Measurements from ENCODE around the gene STK17A. TPM values are rescaled to one million over a fixed set of nuclear protein-coding genes. Genes with fewer than 3 reads are reported as not detected.

STK17A gene
- total and polyA plus RNA-seq, 4 experiments from 2014 or later, result 118 to 168 (median 129) TPM

GRCh38 chr7:43628431-43628830 is 45.5 kb downstream of the STK17A start:
- Histone ChIP-seq H3K4me1 (ENCODE audit: insufficient read depth, low read length) (peaks cover 96% of the 10 kb centered on the region), H3K27ac (ENCODE audit: low read depth, low read length) (no peak overlapping the region), H3K9me3 (ENCODE audit: control insufficient read depth in 1 of 2, low read length in 2 of 2) (no peaks in the 10 kb centered on the region), H3K36me3 (ENCODE audit: insufficient read depth, low read length) (peaks cover 46% of the 10 kb centered on the region), H3K4me3 (ENCODE audit: low read length in 2 of 2) (no peak overlapping the region), H3K27me3 (ENCODE audit: insufficient read depth, low read length) (no peaks in the 10 kb centered on the region)
- H3K4me1 Mint-ChIP-seq, result peaks cover 30 to 96% (median 71%) of the 10 kb centered on the region in 4 donors
- H3K27ac Mint-ChIP-seq, result peak overlapping the region; percentile 44 to 89 (median 70)
- ChIA-PET CTCF (ENCODE audit: partially characterized antibody) (interaction anchor here (0.8 to 4.5 kb wide), 7 partner anchors 12 to 72 kb away, joined by 3 to 38 read pairs (median 5); partner anchors contain the start of gene STK17A), POLR2A (ENCODE audit: partially characterized antibody) (interaction anchor here (1.4 to 6.1 kb wide), 4 partner anchors 16 to 46 kb away, joined by 3 to 55 read pairs (median 11); partner anchors contain the start of gene STK17A)
- H3K36me3 Mint-ChIP-seq, result peaks cover 61 to 87% of the 10 kb centered on the region in 2 donors
- H3K4me3 Mint-ChIP-seq, result peak overlapping the region in 2 of 8 donors; percentile 1 to 35
- DNase-seq, result no peak
- no peaks in the 10 kb centered on the region for H3K27me3 Mint-ChIP-seq
- intact Hi-C loops (cut with micrococcal nuclease), result no loop called here
- no peaks in the 10 kb centered on the region for H3K9me3 Mint-ChIP-seq

- intact Hi-C loops (cut with micrococcal nuclease), result loop anchor here (1.0 kb wide), 1 partner anchor 209 kb away; no protein-coding TSS in a partner anchor
- Histone ChIP-seq H3K27ac (ENCODE audit: low read depth, low read length) (peak overlapping the region; percentile 36), H3K27me3 (ENCODE audit: insufficient read depth, low read length) (no peaks in the 10 kb centered on the region), H3K9me3 (ENCODE audit: control insufficient read depth in 1 of 2, low read length in 2 of 2) (no peaks in the 10 kb centered on the region), H3K4me3 (ENCODE audit: low read length in 2 of 2) (no peak overlapping the region), H3K4me1 (ENCODE audit: insufficient read depth, low read length) (peaks cover 95% of the 10 kb centered on the region), H3K36me3 (ENCODE audit: insufficient read depth, low read length) (peaks cover 45% of the 10 kb centered on the region)
- H3K4me1 Mint-ChIP-seq, result peaks cover 43 to 96% (median 69%) of the 10 kb centered on the region in 4 donors
- peak overlapping the region; percentile 8 to 90 (median 77) for H3K27ac Mint-ChIP-seq
- DNase-seq, result no peak
- H3K36me3 Mint-ChIP-seq, result peaks cover 60 to 83% of the 10 kb centered on the region in 2 donors
- ChIA-PET CTCF (ENCODE audit: partially characterized antibody) (interaction anchor here (0.8 to 4.5 kb wide), 6 partner anchors 9 to 47 kb away, joined by 3 to 38 read pairs (median 4); partner anchors contain the start of gene STK17A), POLR2A (ENCODE audit: partially characterized antibody) (interaction anchor here (1.2 to 6.1 kb wide), 8 partner anchors 9 to 47 kb away, joined by 3 to 55 read pairs (median 6); partner anchors contain the start of gene STK17A)
- no peaks in the 10 kb centered on the region for H3K27me3 Mint-ChIP-seq
- no peaks in the 10 kb centered on the region for H3K9me3 Mint-ChIP-seq
- peak overlapping the region in 2 of 8 donors; percentile 22 to 57 for H3K4me3 Mint-ChIP-seq
These were observed 46.9 kb downstream of the STK17A start for GRCh38 chr7:43629857-43630256.

GRCh38 chr7:43630482-43630881 is 47.6 kb downstream of the STK17A start:
- CTCF ChIA-PET (ENCODE audit: partially characterized antibody), result interaction anchor here (0.8 to 4.5 kb wide), 5 partner anchors 8 to 68 kb away, joined by 3 to 38 read pairs (median 4); partner anchors contain the start of gene STK17A
- peaks cover 46 to 94% (median 67%) of the 10 kb centered on the region in 4 donors for H3K4me1 Mint-ChIP-seq
- intact Hi-C loops (cut with micrococcal nuclease), result loop anchor here (1.0 kb wide), 1 partner anchor 209 kb away; no protein-coding TSS in a partner anchor
- H3K27me3 Mint-ChIP-seq, result no peaks in the 10 kb centered on the region
- POLR2A ChIA-PET (ENCODE audit: partially characterized antibody), result interaction anchor here (1.2 to 6.1 kb wide), 5 partner anchors 9 to 48 kb away, joined by 3 to 55 read pairs (median 9); partner anchors contain the start of gene STK17A
- no peaks in the 10 kb centered on the region for H3K27me3 ChIP-seq (ENCODE audit: insufficient read depth, low read length)
- H3K4me1 ChIP-seq (ENCODE audit: insufficient read depth, low read length), result peaks cover 93% of the 10 kb centered on the region
- peak overlapping the region; percentile 64 to 95 (median 82) for H3K27ac Mint-ChIP-seq
- H3K4me3 Mint-ChIP-seq, result peak overlapping the region in 4 of 8 donors; percentile 4 to 54 (median 20)
- peaks cover 44% of the 10 kb centered on the region for H3K36me3 ChIP-seq (ENCODE audit: insufficient read depth, low read length)
- DNase-seq, result no peak
- H3K9me3 Mint-ChIP-seq, result no peaks in the 10 kb centered on the region
- H3K36me3 Mint-ChIP-seq, result peaks cover 59 to 81% of the 10 kb centered on the region in 2 donors
- H3K9me3 ChIP-seq (ENCODE audit: control insufficient read depth in 1 of 2, low read length in 2 of 2), result no peaks in the 10 kb centered on the region
- no peak overlapping the region for H3K27ac ChIP-seq (ENCODE audit: low read depth, low read length)
- no peak overlapping the region for H3K4me3 ChIP-seq (ENCODE audit: low read length in 2 of 2)

- Mint-ChIP-seq H3K27me3 (no peaks in the 10 kb centered on the region), H3K27ac (peak overlapping the region; percentile 70 to 95 (median 90)), H3K4me1 (peaks cover 56 to 94% (median 62%) of the 10 kb centered on the region in 4 donors), H3K9me3 (no peaks in the 10 kb centered on the region), H3K36me3 (peaks cover 54 to 80% of the 10 kb centered on the region in 2 donors), H3K4me3 (peak overlapping the region in 7 of 8 donors; percentile 0 to 49 (median 29))
- Histone ChIP-seq H3K4me3 (ENCODE audit: low read length in 2 of 2) (no peak overlapping the region), H3K36me3 (ENCODE audit: insufficient read depth, low read length) (peaks cover 41% of the 10 kb centered on the region), H3K9me3 (ENCODE audit: control insufficient read depth in 1 of 2, low read length in 2 of 2) (no peaks in the 10 kb centered on the region), H3K4me1 (ENCODE audit: insufficient read depth, low read length) (peaks cover 93% of the 10 kb centered on the region), H3K27me3 (ENCODE audit: insufficient read depth, low read length) (no peaks in the 10 kb centered on the region), H3K27ac (ENCODE audit: low read depth, low read length) (no peak overlapping the region)
- intact Hi-C loops (cut with micrococcal nuclease), result no loop called here
- DNase-seq, result no peak
- POLR2A ChIA-PET (ENCODE audit: partially characterized antibody), result interaction anchor here (0.7 to 10.5 kb wide), 5 partner anchors 10 to 49 kb away, joined by 3 to 143 read pairs (median 3); partner anchors contain the start of gene STK17A
- CTCF ChIA-PET (ENCODE audit: partially characterized antibody), result interaction anchor here (1.2 kb wide), 1 partner anchor 67 kb away, joined by 3 read pairs; no protein-coding TSS in a partner anchor
These were observed 48.7 kb downstream of the STK17A start for GRCh38 chr7:43631559-43631958.

GRCh38 chr7:43632746-43633145 is 49.8 kb downstream of the STK17A start:
- Mint-ChIP-seq H3K27ac (peak overlapping the region; percentile 70 to 95 (median 89)), H3K27me3 (no peaks in the 10 kb centered on the region), H3K36me3 (peaks cover 54 to 80% of the 10 kb centered on the region in 2 donors), H3K9me3 (no peaks in the 10 kb centered on the region), H3K4me3 (peak overlapping the region in 1 of 8 donors; percentile 52), H3K4me1 (peaks cover 65 to 94% (median 68%) of the 10 kb centered on the region in 4 donors)
- POLR2A ChIA-PET (ENCODE audit: partially characterized antibody), result interaction anchor here (1.4 to 10.5 kb wide), 4 partner anchors 9 to 68 kb away, joined by 3 to 143 read pairs (median 6); partner anchors contain the start of gene STK17A
- no peak for DNase-seq
- no peaks in the 10 kb centered on the region for H3K27me3 ChIP-seq (ENCODE audit: insufficient read depth, low read length)
- peaks cover 46% of the 10 kb centered on the region for H3K36me3 ChIP-seq (ENCODE audit: insufficient read depth, low read length)
- intact Hi-C loops (cut with micrococcal nuclease), result no loop called here
- H3K27ac ChIP-seq (ENCODE audit: low read depth, low read length), result no peak overlapping the region
- CTCF ChIA-PET (ENCODE audit: partially characterized antibody), result interaction anchor here (1.8 to 1.9 kb wide), 2 partner anchors 50 to 67 kb away, joined by 5 to 9 read pairs; partner anchors contain the start of gene STK17A
- peaks cover 94% of the 10 kb centered on the region for H3K4me1 ChIP-seq (ENCODE audit: insufficient read depth, low read length)
- no peaks in the 10 kb centered on the region for H3K9me3 ChIP-seq (ENCODE audit: control insufficient read depth in 1 of 2, low read length in 2 of 2)
- H3K4me3 ChIP-seq (ENCODE audit: low read length in 2 of 2), result no peak overlapping the region

- CTCF ChIA-PET (ENCODE audit: partially characterized antibody), result interaction anchor here (1.8 to 1.9 kb wide), 3 partner anchors 52 to 66 kb away, joined by 5 to 9 read pairs (median 8); partner anchors contain the start of gene STK17A
- no peaks in the 10 kb centered on the region for H3K9me3 ChIP-seq (ENCODE audit: control insufficient read depth in 1 of 2, low read length in 2 of 2)
- no peak for DNase-seq
- POLR2A ChIA-PET (ENCODE audit: partially characterized antibody), result interaction anchor here (0.6 to 10.5 kb wide), 4 partner anchors 15 to 51 kb away, joined by 3 to 143 read pairs (median 4); partner anchors contain the start of gene STK17A
- peaks cover 42% of the 10 kb centered on the region for H3K36me3 ChIP-seq (ENCODE audit: insufficient read depth, low read length)
- intact Hi-C loops (cut with micrococcal nuclease), result no loop called here
- H3K27ac ChIP-seq (ENCODE audit: low read depth, low read length), result no peak overlapping the region
- peaks cover 59 to 76% of the 10 kb centered on the region in 2 donors for H3K36me3 Mint-ChIP-seq
- peaks cover 56 to 94% (median 73%) of the 10 kb centered on the region in 4 donors for H3K4me1 Mint-ChIP-seq
- no peaks in the 10 kb centered on the region for H3K9me3 Mint-ChIP-seq
- H3K4me1 ChIP-seq (ENCODE audit: insufficient read depth, low read length), result peaks cover 94% of the 10 kb centered on the region
- H3K4me3 Mint-ChIP-seq, result peak overlapping the region in 1 of 8 donors; percentile 15
- H3K27me3 Mint-ChIP-seq, result no peaks in the 10 kb centered on the region
- H3K4me3 ChIP-seq (ENCODE audit: low read length in 2 of 2), result no peak overlapping the region
- H3K27me3 ChIP-seq (ENCODE audit: insufficient read depth, low read length), result no peaks in the 10 kb centered on the region
- peak overlapping the region in 6 of 7 donors; percentile 70 to 90 (median 84) for H3K27ac Mint-ChIP-seq
These were observed 51.5 kb downstream of the STK17A start for GRCh38 chr7:43634384-43634783.

- Histone ChIP-seq H3K27me3 (ENCODE audit: insufficient read depth, low read length) (no peaks in the 10 kb centered on the region), H3K27ac (ENCODE audit: low read depth, low read length) (no peak overlapping the region), H3K36me3 (ENCODE audit: insufficient read depth, low read length) (peaks cover 51% of the 10 kb centered on the region), H3K4me3 (ENCODE audit: low read length in 2 of 2) (no peak overlapping the region), H3K4me1 (ENCODE audit: insufficient read depth, low read length) (peaks cover 96% of the 10 kb centered on the region), H3K9me3 (ENCODE audit: control insufficient read depth in 1 of 2, low read length in 2 of 2) (no peaks in the 10 kb centered on the region)
- peaks cover 55 to 97% (median 76%) of the 10 kb centered on the region in 4 donors for H3K4me1 Mint-ChIP-seq
- H3K9me3 Mint-ChIP-seq, result no peaks in the 10 kb centered on the region
- POLR2A ChIA-PET (ENCODE audit: partially characterized antibody), result interaction anchor here (1.2 to 10.5 kb wide), 2 partner anchors 13 to 15 kb away, joined by 5 to 143 read pairs; no protein-coding TSS in a partner anchor
- no peak for DNase-seq
- CTCF ChIA-PET (ENCODE audit: partially characterized antibody), result interaction anchor here (1.8 kb wide), 1 partner anchor 53 kb away, joined by 8 read pairs; the partner anchor contains the start of gene STK17A
- no peak overlapping the region for H3K4me3 Mint-ChIP-seq
- H3K27me3 Mint-ChIP-seq, result no peaks in the 10 kb centered on the region
- peak overlapping the region in 5 of 7 donors; percentile 64 to 94 (median 79) for H3K27ac Mint-ChIP-seq
- intact Hi-C loops (cut with micrococcal nuclease), result no loop called here
- H3K36me3 Mint-ChIP-seq, result peaks cover 67 to 81% of the 10 kb centered on the region in 2 donors
These were observed 53.2 kb downstream of the STK17A start for GRCh38 chr7:43636093-43636492.
